PC-9 (cell line): ENCODE data around the gene PANK2.

Experiments used
- CTCF ChIP-seq: fragments of 200-600 bp; sonication (generic); conservative IDR thresholded peaks from 2 replicates; pipeline ENCODE4 v1.6.1; 2017; ENCODE audit warnings: mixed run types, antibody characterized with exemption, mild to moderate bottlenecking, moderate library complexity
- EZH2 ChIP-seq: fragments of 200-600 bp; sonication (generic); IDR thresholded peaks from 2 replicates; pipeline ENCODE4 v1.8.0; 2017; ENCODE audit warnings: antibody characterized with exemption, low read depth

GRCh38 chr20:3904224-3904623 is 15.0 kb downstream of the PANK2 start:
- TF ChIP-seq CTCF (no peak), EZH2 (no peak)
